OCI-LY7 (cell line): ENCODE measurements around the gene ARVCF. TPM values are rescaled to one million over a fixed set of nuclear protein-coding genes. Genes with fewer than 3 reads are reported as not detected.

Source experiments
- BruUV-seq: library from RNA; stranded (reverse); fragments of 400-500 nt; replicated peaks from 2 replicates; lab custom pipeline; 2021; lab: Mats Ljungman, UMichigan
- CTCF ChIA-PET: fragments of 300-600 bp; sonication (Branson Sonifier 250); formaldehyde crosslinking; loops from one replicate; lab custom pipeline; 2022; ENCODE audit warnings: antibody characterized with exemption; ENCODE audit not compliant: unreplicated experiment; lab: Charles Lee
- POLR2A ChIA-PET: fragments of 300-600 bp; sonication (Branson Sonifier 250); formaldehyde crosslinking; loops from one replicate; lab custom pipeline; 2022; ENCODE audit warnings: antibody characterized with exemption; lab: Charles Lee
- DNase-seq: peaks from one replicate; pipeline ENCODE4 v3.0.0-alpha.2; 2015; ENCODE audit warnings: low spot score
- H2AFZ ChIP-seq: fragments of 200-600 bp; sonication (generic), shearing (Covaris generic); 2 replicates; pipeline ENCODE4 v1.6.1; 2014; ENCODE audit warnings: mild to moderate bottlenecking, antibody characterized with exemption, low read length, moderate library complexity
- H3K27ac ChIP-seq: fragments of 200-600 bp; sonication (generic); 2 replicates; pipeline ENCODE4 v1.5.1; 2014; ENCODE audit warnings: mixed run types, low read depth, mild to moderate bottlenecking, moderate library complexity, low read length, inconsistent platforms; ENCODE audit not compliant: poor library complexity, severe bottlenecking
- H3K36me3 ChIP-seq: fragments of 200-600 bp; sonication (generic); 2 replicates; pipeline ENCODE4 v1.6.1; 2014; ENCODE audit warnings: mild to moderate bottlenecking, antibody characterized with exemption, low read length, moderate library complexity, mixed read lengths; ENCODE audit not compliant: insufficient read depth
- H3K4me1 ChIP-seq: fragments of 200-600 bp; sonication (generic); 2 replicates; pipeline ENCODE4 v1.5.1; 2014; ENCODE audit warnings: mild to moderate bottlenecking, low read length; ENCODE audit not compliant: insufficient read depth, poor library complexity, severe bottlenecking
- H3K4me2 ChIP-seq: fragments of 200-600 bp; sonication (generic); 2 replicates; pipeline ENCODE4 v1.6.1; 2014; ENCODE audit warnings: mild to moderate bottlenecking, low read length
- H3K4me3 ChIP-seq: fragments of 200-600 bp; sonication (generic); 2 replicates; pipeline ENCODE4 v1.5.1; 2014; ENCODE audit warnings: mild to moderate bottlenecking, low read depth, low read length; ENCODE audit not compliant: poor library complexity, severe bottlenecking
- H3K79me2 ChIP-seq: fragments of 200-600 bp; sonication (generic); 2 replicates; pipeline ENCODE4 v1.6.1; 2016; ENCODE audit warnings: low read depth, mild to moderate bottlenecking, low read length, moderate library complexity, mixed read lengths; ENCODE audit not compliant: insufficient read depth
- H3K9me2 ChIP-seq: fragments of 200-600 bp; sonication (generic); 2 replicates; pipeline ENCODE4 v1.6.1; 2016; ENCODE audit warnings: mild to moderate bottlenecking, low read length, mixed read lengths; ENCODE audit not compliant: insufficient read depth
- H3K9me3 ChIP-seq: fragments of 200-600 bp; sonication (generic); 2 replicates; pipeline ENCODE4 v1.6.1; 2014; ENCODE audit warnings: mild to moderate bottlenecking, mixed run types, low read length, mixed read lengths
- H4K20me1 ChIP-seq: fragments of 200-600 bp; sonication (generic); 2 replicates; pipeline ENCODE4 v1.6.1; 2014; ENCODE audit warnings: mild to moderate bottlenecking, antibody characterized with exemption, low read length, moderate library complexity, mixed read lengths; ENCODE audit not compliant: insufficient read depth
- EZH2phosphoT487 ChIP-seq: fragments of 200-600 bp; sonication (generic); IDR thresholded peaks from 2 replicates; pipeline ENCODE4 v1.6.1; 2018; ENCODE audit warnings: low read depth, borderline replicate concordance, mild to moderate bottlenecking, mixed run types, antibody characterized with exemption, low read length, moderate library complexity, mixed read lengths
- intact Hi-C: fragments of 100-400 bp; cut with micrococcal nuclease; formaldehyde crosslinking; loops from one replicate; pipeline ENCODE4 v1.10.0; 2022; ENCODE audit not compliant: unreplicated experiment
- total RNA-seq, 2 experiments: library from RNA; depleted of rRNA in 1 of 2; stranded (reverse); fragments of >200 nt in 1 of 2; shearing (Covaris generic) in 1 of 2; gene quantifications; 2 replicates each; pipeline ENCODE4 v1.2.3, GENCODE V29; 2014 to 2022
- TF ChIP-seq, protein P1 (sequence below): fragments of 200-600 bp; sonication (generic); conservative IDR thresholded peaks from 2 replicates; pipeline ENCODE4 v1.5.1; 2014; ENCODE audit warnings: mild to moderate bottlenecking, antibody characterized with exemption, low read length, moderate library complexity, mixed read lengths

The ARVCF gene
- total RNA-seq, 2 experiments from 2014 or later: 2.9 to 3.8 TPM

- POLR2A ChIA-PET: no interaction called here
- H3K4me1 ChIP-seq: no peaks in the 10 kb centered on the region
- H3K4me2 ChIP-seq: no peak overlapping the region
- no peak for DNase-seq
- intact Hi-C loops: no loop called here
- no peaks in the 10 kb centered on the region for H4K20me1 ChIP-seq
- H2AFZ ChIP-seq: no peak overlapping the region
- no peak overlapping the region for H3K4me3 ChIP-seq
- no TSS peak for BruUV-seq
- H3K79me2 ChIP-seq: no peaks in the 10 kb centered on the region
- peaks cover 9% of the 10 kb centered on the region; the same call in 1 of the 2 replicates for H3K36me3 ChIP-seq
- TF ChIP-seq EZH2phosphoT487: no peak
- TF ChIP-seq, protein P1, sequence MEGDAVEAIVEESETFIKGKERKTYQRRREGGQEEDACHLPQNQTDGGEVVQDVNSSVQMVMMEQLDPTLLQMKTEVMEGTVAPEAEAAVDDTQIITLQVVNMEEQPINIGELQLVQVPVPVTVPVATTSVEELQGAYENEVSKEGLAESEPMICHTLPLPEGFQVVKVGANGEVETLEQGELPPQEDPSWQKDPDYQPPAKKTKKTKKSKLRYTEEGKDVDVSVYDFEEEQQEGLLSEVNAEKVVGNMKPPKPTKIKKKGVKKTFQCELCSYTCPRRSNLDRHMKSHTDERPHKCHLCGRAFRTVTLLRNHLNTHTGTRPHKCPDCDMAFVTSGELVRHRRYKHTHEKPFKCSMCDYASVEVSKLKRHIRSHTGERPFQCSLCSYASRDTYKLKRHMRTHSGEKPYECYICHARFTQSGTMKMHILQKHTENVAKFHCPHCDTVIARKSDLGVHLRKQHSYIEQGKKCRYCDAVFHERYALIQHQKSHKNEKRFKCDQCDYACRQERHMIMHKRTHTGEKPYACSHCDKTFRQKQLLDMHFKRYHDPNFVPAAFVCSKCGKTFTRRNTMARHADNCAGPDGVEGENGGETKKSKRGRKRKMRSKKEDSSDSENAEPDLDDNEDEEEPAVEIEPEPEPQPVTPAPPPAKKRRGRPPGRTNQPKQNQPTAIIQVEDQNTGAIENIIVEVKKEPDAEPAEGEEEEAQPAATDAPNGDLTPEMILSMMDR: peak; percentile 67
- H3K9me2 ChIP-seq: no peaks in the 10 kb centered on the region
- CTCF ChIA-PET: no interaction called here
- H3K27ac ChIP-seq: no peak overlapping the region
- no peaks in the 10 kb centered on the region for H3K9me3 ChIP-seq
Measured at GRCh38 chr22:20060700-20061480, 44.3 kb upstream of the ARVCF start.

DNA sequence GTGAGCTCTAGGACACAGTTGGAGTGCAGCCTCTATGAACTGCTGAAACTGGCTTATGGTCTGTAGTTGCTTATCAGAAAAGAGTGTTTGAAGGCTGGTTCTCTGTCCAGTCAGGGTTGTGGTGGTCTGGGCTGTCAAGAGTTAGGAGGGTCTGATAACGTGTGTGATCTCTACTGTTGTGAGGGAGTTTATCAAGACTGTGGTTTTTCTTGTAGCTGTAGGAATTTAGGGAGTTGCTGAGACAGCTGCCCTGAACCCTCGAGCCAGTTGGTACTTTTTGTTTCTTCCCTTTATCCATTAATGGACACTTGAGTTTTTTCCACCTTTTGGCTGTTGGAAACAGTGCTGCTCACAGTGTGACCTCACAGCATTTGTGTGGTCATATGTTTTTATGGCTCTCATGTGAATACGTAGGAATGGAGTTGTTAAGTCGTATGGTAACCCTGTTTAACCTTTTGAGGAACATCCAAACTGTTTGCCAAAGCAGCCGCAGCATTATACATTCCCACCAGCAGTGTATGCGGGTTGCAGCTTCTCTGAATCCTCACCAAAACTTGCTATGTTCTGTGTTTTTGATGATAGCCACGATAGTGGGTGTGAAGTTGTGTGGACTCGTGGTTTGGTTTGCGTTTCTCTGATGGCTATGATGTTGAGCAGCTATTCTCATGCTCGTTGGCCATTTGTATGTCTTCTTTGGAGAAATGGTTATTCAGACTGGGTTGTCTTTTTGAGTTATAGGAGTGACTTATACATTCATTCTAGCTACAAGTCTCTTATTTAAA, 42.6 kb upstream of the ARVCF start:
- Histone ChIP-seq H4K20me1 (no peaks in the 10 kb centered on the region), H3K4me3 (no peak overlapping the region), H3K36me3 (peaks cover 9% of the 10 kb centered on the region; the same call in 1 of the 2 replicates), H3K9me3 (no peaks in the 10 kb centered on the region), H3K79me2 (no peaks in the 10 kb centered on the region), H3K9me2 (no peaks in the 10 kb centered on the region), H2AFZ (no peak overlapping the region), H3K27ac (no peak overlapping the region), H3K4me2 (no peak overlapping the region), H3K4me1 (no peaks in the 10 kb centered on the region)
- BruUV-seq: TSS peak; percentile 54
- intact Hi-C loops: no loop called here
- POLR2A ChIA-PET: interaction anchor here (0.7 kb wide), 2 partner anchors 13 to 22 kb away, joined by 3 read pairs; no protein-coding TSS in a partner anchor
- TF ChIP-seq, protein P1: no peak
- no peak for TF ChIP-seq EZH2phosphoT487
- CTCF ChIA-PET: interaction anchor here (0.5 kb wide), 1 partner anchor 39 kb away, joined by 3 read pairs; no protein-coding TSS in a partner anchor
- DNase-seq: no peak
